B cell (primary cell): ENCODE data around the gene NSUN6.

Source experiments
- EZH2 ChIP-seq: IDR thresholded peaks from 2 replicates; pipeline ENCODE4 v1.6.1; 2012; ENCODE audit warnings: borderline replicate concordance, low read depth, mild to moderate bottlenecking, moderate library complexity, low read length; ENCODE audit not compliant: insufficient read depth, poor library complexity, severe bottlenecking
- TF ChIP-seq, protein P1 (sequence below): fragments of 200-600 bp; IDR thresholded peaks from one replicate; pipeline ENCODE4 v1.8.0; 2022; ENCODE audit warnings: antibody characterized with exemption, mild to moderate bottlenecking

DNA sequence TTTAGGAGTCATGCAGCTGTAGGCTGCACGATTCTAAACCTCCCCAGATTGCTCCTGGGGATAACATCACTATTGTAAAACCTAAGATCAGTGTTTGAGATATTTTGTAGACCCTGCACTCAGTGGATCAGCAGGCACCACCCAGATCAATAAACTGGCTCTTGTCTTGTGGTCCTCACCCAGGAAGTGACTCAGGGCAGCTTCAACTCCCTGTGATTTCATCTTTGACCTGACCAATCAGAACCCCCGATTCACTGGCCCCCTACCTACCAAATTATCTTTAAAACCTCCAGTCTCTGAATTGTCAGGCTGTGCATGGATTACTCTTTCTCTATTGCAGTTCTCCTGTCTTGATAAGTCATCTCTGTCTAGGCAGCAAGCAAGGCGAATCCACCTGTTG, 33.6 kb upstream of the NSUN6 start:
- TF ChIP-seq EZH2 = no peak
- TF ChIP-seq, protein P1, sequence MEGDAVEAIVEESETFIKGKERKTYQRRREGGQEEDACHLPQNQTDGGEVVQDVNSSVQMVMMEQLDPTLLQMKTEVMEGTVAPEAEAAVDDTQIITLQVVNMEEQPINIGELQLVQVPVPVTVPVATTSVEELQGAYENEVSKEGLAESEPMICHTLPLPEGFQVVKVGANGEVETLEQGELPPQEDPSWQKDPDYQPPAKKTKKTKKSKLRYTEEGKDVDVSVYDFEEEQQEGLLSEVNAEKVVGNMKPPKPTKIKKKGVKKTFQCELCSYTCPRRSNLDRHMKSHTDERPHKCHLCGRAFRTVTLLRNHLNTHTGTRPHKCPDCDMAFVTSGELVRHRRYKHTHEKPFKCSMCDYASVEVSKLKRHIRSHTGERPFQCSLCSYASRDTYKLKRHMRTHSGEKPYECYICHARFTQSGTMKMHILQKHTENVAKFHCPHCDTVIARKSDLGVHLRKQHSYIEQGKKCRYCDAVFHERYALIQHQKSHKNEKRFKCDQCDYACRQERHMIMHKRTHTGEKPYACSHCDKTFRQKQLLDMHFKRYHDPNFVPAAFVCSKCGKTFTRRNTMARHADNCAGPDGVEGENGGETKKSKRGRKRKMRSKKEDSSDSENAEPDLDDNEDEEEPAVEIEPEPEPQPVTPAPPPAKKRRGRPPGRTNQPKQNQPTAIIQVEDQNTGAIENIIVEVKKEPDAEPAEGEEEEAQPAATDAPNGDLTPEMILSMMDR = no peak
